Measurements from ENCODE around the gene SH3RF3.

DNA sequence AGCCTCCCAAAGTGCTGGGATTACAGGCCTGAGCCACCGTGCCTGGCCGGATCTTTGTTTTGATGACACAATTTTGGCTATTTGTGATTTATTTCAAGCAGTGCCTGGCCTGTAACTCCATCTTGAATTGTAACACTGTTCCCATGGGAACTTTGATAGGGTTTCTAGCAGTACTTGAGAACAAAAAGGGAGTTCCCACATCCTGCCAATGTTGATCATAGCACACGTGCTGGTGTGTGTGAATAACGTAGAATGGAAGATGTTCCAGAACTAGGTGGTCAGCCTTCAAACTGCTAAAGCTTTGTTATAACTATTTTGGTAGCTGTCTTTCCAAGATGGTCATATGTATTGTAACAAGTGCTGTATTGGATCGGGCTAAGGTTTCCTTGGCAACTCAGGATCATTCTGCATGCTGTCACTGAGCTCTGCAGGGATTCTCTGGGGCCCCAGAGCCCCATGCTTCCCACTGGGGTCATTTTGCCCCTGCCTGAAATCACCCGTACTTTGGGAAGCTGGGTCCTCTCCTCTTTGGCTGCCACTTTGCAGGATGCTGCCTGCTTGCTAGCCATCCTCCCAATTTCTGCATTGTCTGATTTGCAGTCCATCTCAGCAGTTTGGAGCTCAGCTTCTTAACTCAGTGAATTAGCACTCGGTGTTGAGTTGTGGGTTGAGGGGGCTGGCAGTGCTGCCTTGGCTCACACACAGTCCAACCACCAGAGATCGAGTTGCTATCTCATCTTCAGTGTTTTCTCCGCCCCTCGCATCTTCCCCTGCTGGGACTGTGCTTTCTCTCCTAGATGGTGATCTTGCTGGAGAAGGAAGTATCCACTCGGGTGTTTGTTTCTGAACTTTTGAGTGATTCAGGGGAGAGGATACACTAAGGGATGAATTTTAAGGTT is 26.8 kb downstream of the SH3RF3 start:
- TF ChIP-seq POLR2A (IDR thresholded peaks at IDR 0.05; ENCODE audit: low read length), result no peak
- no peak for TF ChIP-seq GATA1 (IDR thresholded peaks at IDR 0.05; ENCODE audit: low read depth, low read length)
